WTC11 (cell line): ENCODE data around the gene LGALS1. TPM values are rescaled to one million over a fixed set of nuclear protein-coding genes. Genes with fewer than 3 reads are reported as not detected.

ENCODE experiments used
- ATAC-seq: fragments of 200-7000 bp; cut with Tn5 transposase; 2 replicates; pipeline ENCODE4 v1.10.0; 2021; ENCODE audit warnings: mild to moderate bottlenecking, moderate library complexity
- CTCF ChIA-PET: fragments of 300-600 bp; sonication (Branson Sonifier 250); formaldehyde crosslinking; loops from one replicate; lab custom pipeline; 2021; ENCODE audit warnings: antibody characterized with exemption; lab: Charles Lee
- POLR2A ChIA-PET: fragments of 350-600 bp; sonication (Branson Sonifier 250); formaldehyde crosslinking; loops from one replicate; lab custom pipeline; 2021; ENCODE audit warnings: antibody characterized with exemption; lab: Charles Lee
- DNase-seq: peaks from one replicate; pipeline ENCODE4 v3.0.0; 2021; ENCODE audit warnings: low spot score
- H3K27ac Mint-ChIP-seq: 2 replicates; pipeline ENCODE4 v1.8.0; 2021; ENCODE audit warnings: mixed read lengths
- H3K27me3 Mint-ChIP-seq: 2 replicates; pipeline ENCODE4 v1.8.0; 2021; ENCODE audit warnings: low read depth, mild to moderate bottlenecking, moderate library complexity, mixed read lengths
- H3K36me3 Mint-ChIP-seq: 2 replicates; pipeline ENCODE4 v1.8.0; 2021; ENCODE audit warnings: mixed read lengths
- H3K4me1 Mint-ChIP-seq: 2 replicates; pipeline ENCODE4 v1.8.0; 2022; ENCODE audit warnings: mixed read lengths
- H3K4me3 Mint-ChIP-seq: 2 replicates; pipeline ENCODE4 v1.8.0; 2021; ENCODE audit warnings: mild to moderate bottlenecking, moderate library complexity, mixed read lengths
- H3K9me3 Mint-ChIP-seq: 2 replicates; pipeline ENCODE4 v1.8.0; 2021; ENCODE audit warnings: mixed read lengths
- CBFB ChIP-seq: sonication (generic); formaldehyde crosslinking; IDR thresholded peaks from 2 replicates; pipeline ENCODE4 v1.8.1; 2022; ENCODE audit warnings: mild to moderate bottlenecking, low read depth, missing genetic modification reagents
- ELF4 ChIP-seq: sonication (generic); formaldehyde crosslinking; IDR thresholded peaks from 2 replicates; pipeline ENCODE4 v1.8.1; 2022; ENCODE audit warnings: low read depth, mild to moderate bottlenecking, moderate library complexity, missing genetic modification reagents
- GABPB1 ChIP-seq: sonication (generic); formaldehyde crosslinking; IDR thresholded peaks from 2 replicates; pipeline ENCODE4 v1.8.1; 2023; ENCODE audit warnings: mild to moderate bottlenecking, missing genetic modification reagents
- GTF2I ChIP-seq: fragments of 250-450 bp; sonication (Bioruptor Pico); conservative IDR thresholded peaks from 2 replicates; pipeline ENCODE4 v1.4.0; 2021; ENCODE audit warnings: mild to moderate bottlenecking
- NFYB ChIP-seq: sonication (generic); formaldehyde crosslinking; conservative IDR thresholded peaks from 2 replicates; pipeline ENCODE4 v1.8.0; 2022; ENCODE audit warnings: low read depth, missing genetic modification reagents
- STAT6 ChIP-seq: sonication (generic); formaldehyde crosslinking; conservative IDR thresholded peaks from 2 replicates; pipeline ENCODE4 v1.8.1; 2023; ENCODE audit warnings: mild to moderate bottlenecking, low read depth, missing genetic modification reagents, moderate library complexity
- ZBTB21 ChIP-seq: sonication (generic); formaldehyde crosslinking; IDR thresholded peaks from 2 replicates; pipeline ENCODE4 v1.8.1; 2023; ENCODE audit warnings: mild to moderate bottlenecking, missing genetic modification reagents, borderline replicate concordance
- ZMAT4 ChIP-seq: fragments of 250-450 bp; sonication (Bioruptor Pico); IDR thresholded peaks from 2 replicates; pipeline ENCODE4 v1.9.0; 2021; ENCODE audit warnings: mild to moderate bottlenecking
- ZNF423 ChIP-seq: fragments of 250-450 bp; sonication (Bioruptor Pico); IDR thresholded peaks from 2 replicates; pipeline ENCODE4 v2.1.2; 2022; ENCODE audit warnings: mild to moderate bottlenecking, moderate library complexity
- ZNF532 ChIP-seq: fragments of 250-450 bp; sonication (Bioruptor Pico); IDR thresholded peaks from 2 replicates; pipeline ENCODE4 v1.9.0; 2021; ENCODE audit warnings: mild to moderate bottlenecking, borderline replicate concordance
- total RNA-seq: library from RNA; stranded (reverse); gene quantifications from 3 replicates; pipeline ENCODE4 v1.2.3, GENCODE V29; 2021
- TF ChIP-seq, protein P1 (sequence below): sonication (generic); formaldehyde crosslinking; IDR thresholded peaks from 2 replicates; pipeline ENCODE4 v1.8.1; 2023; ENCODE audit warnings: mild to moderate bottlenecking, missing genetic modification reagents
- TF ChIP-seq, protein P2 (sequence below): sonication (generic); formaldehyde crosslinking; IDR thresholded peaks from 2 replicates; pipeline ENCODE4 v1.8.1; 2023; ENCODE audit warnings: mild to moderate bottlenecking, moderate library complexity, missing genetic modification reagents
- TF ChIP-seq, protein P3 (sequence below): sonication (generic); formaldehyde crosslinking; IDR thresholded peaks from 2 replicates; pipeline ENCODE4 v1.8.0; 2023; ENCODE audit warnings: mild to moderate bottlenecking, missing genetic modification reagents

Gene LGALS1
- total RNA-seq, 1 experiment from 2014 or later = 17.3 TPM

GRCh38 chr22:37725551-37726240 is 50.3 kb downstream of the LGALS1 start (continued):
- TF ChIP-seq, protein P1, sequence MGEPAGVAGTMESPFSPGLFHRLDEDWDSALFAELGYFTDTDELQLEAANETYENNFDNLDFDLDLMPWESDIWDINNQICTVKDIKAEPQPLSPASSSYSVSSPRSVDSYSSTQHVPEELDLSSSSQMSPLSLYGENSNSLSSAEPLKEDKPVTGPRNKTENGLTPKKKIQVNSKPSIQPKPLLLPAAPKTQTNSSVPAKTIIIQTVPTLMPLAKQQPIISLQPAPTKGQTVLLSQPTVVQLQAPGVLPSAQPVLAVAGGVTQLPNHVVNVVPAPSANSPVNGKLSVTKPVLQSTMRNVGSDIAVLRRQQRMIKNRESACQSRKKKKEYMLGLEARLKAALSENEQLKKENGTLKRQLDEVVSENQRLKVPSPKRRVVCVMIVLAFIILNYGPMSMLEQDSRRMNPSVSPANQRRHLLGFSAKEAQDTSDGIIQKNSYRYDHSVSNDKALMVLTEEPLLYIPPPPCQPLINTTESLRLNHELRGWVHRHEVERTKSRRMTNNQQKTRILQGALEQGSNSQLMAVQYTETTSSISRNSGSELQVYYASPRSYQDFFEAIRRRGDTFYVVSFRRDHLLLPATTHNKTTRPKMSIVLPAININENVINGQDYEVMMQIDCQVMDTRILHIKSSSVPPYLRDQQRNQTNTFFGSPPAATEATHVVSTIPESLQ (CRISPR knock-in tag) = no peak
- TF ChIP-seq ELF4 (CRISPR knock-in tag) = no peak
- TF ChIP-seq GTF2I (CRISPR knock-in tag) = no peak
- TF ChIP-seq CBFB (CRISPR knock-in tag) = no peak
- no peak for TF ChIP-seq ZBTB21 (CRISPR knock-in tag)
- no peak for TF ChIP-seq ZNF423 (CRISPR knock-in tag)

DNA sequence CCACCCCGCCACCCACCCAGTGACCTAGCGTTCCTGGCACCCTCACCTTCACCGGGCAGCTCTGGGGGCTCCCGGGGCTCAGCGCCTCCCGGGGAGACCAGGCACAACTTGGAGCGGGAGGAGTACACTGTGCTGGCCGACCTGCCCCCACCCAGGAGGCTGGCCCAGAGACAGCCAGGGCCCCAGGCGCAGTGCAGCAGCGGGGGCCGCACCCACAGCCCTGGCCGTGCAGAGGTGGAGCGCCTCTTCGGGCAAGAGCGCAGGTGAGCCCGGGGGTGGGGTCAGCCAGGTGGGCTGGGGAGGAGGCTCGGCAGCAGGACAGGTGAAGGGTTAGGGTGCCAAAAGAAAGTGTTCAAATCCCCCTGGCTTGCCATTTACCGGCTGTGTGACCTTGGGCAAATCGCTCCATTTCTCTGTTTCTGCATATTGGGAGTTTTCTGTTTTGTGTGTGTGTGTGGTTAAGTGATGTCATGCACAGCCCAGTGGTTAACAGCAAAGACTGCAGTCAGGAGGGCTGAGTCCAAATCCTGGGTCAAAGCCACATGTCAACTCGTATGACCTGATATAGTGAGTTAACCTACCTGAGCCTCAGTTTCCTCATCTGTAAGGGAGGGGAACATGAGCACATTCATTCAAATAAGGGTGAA is 50.9 kb downstream of the LGALS1 start:
- ATAC-seq (peak; percentile 24; the same call in 1 of the 2 replicates), DNase-seq (no peak)
- CTCF ChIA-PET = interaction anchor here (0.7 kb wide), 1 partner anchor 139 kb away, joined by 6 read pairs; no protein-coding TSS in a partner anchor
- Mint-ChIP-seq H3K4me3 (no peak overlapping the region), H3K36me3 (peaks cover 43% of the 10 kb centered on the region), H3K4me1 (no peaks in the 10 kb centered on the region; the same call in 1 of the 2 replicates), H3K27ac (no peak overlapping the region), H3K9me3 (peaks cover 10% of the 10 kb centered on the region; the same call in 1 of the 2 replicates), H3K27me3 (peaks cover 32% of the 10 kb centered on the region)
- POLR2A ChIA-PET = no interaction called here
- TF ChIP-seq, protein P2, sequence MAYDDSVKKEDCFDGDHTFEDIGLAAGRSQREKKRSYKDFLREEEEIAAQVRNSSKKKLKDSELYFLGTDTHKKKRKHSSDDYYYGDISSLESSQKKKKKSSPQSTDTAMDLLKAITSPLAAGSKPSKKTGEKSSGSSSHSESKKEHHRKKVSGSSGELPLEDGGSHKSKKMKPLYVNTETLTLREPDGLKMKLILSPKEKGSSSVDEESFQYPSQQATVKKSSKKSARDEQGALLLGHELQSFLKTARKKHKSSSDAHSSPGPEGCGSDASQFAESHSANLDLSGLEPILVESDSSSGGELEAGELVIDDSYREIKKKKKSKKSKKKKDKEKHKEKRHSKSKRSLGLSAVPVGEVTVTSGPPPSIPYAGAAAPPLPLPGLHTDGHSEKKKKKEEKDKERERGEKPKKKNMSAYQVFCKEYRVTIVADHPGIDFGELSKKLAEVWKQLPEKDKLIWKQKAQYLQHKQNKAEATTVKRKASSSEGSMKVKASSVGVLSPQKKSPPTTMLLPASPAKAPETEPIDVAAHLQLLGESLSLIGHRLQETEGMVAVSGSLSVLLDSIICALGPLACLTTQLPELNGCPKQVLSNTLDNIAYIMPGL (CRISPR knock-in tag) = no peak
- TF ChIP-seq ZMAT4 (CRISPR knock-in tag) (no peak), NFYB (no peak), GABPB1 (CRISPR knock-in tag) (no peak), STAT6 (CRISPR knock-in tag) (no peak), ZNF532 (CRISPR knock-in tag) (no peak)
- TF ChIP-seq, protein P1 (CRISPR knock-in tag) = no peak
- TF ChIP-seq, protein P3, sequence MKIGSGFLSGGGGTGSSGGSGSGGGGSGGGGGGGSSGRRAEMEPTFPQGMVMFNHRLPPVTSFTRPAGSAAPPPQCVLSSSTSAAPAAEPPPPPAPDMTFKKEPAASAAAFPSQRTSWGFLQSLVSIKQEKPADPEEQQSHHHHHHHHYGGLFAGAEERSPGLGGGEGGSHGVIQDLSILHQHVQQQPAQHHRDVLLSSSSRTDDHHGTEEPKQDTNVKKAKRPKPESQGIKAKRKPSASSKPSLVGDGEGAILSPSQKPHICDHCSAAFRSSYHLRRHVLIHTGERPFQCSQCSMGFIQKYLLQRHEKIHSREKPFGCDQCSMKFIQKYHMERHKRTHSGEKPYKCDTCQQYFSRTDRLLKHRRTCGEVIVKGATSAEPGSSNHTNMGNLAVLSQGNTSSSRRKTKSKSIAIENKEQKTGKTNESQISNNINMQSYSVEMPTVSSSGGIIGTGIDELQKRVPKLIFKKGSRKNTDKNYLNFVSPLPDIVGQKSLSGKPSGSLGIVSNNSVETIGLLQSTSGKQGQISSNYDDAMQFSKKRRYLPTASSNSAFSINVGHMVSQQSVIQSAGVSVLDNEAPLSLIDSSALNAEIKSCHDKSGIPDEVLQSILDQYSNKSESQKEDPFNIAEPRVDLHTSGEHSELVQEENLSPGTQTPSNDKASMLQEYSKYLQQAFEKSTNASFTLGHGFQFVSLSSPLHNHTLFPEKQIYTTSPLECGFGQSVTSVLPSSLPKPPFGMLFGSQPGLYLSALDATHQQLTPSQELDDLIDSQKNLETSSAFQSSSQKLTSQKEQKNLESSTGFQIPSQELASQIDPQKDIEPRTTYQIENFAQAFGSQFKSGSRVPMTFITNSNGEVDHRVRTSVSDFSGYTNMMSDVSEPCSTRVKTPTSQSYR = no peak
